MM.1S (cell line): ENCODE measurements around the gene MSMP.

ENCODE experiments used
- DNase-seq: peaks from one replicate; pipeline ENCODE4 v3.0.0-alpha.2; 2015
- H2AFZ ChIP-seq: fragments of 300-600 bp; sonication (generic); 2 replicates; pipeline ENCODE4 v1.6.0; 2016; ENCODE audit warnings: antibody characterized with exemption, low read length
- H3F3A ChIP-seq: fragments of 300-600 bp; sonication (generic); 2 replicates; pipeline ENCODE4 v1.6.1; 2016; ENCODE audit warnings: mild to moderate bottlenecking, antibody characterized with exemption, low read length, moderate library complexity, mixed read lengths; ENCODE audit not compliant: insufficient read depth
- H3K27ac ChIP-seq: fragments of 300-600 bp; sonication (generic); 2 replicates; pipeline ENCODE4 v1.5.1; 2016; ENCODE audit warnings: mild to moderate bottlenecking, low read length
- H3K27me3 ChIP-seq: fragments of 300-600 bp; sonication (generic); replicated peaks from 2 replicates; pipeline ENCODE4 v1.6.0; 2016; ENCODE audit warnings: low read length; ENCODE audit not compliant: insufficient read depth
- H3K36me3 ChIP-seq: fragments of 300-600 bp; sonication (generic); replicated peaks from 2 replicates; pipeline ENCODE4 v1.6.1; 2016; ENCODE audit warnings: mild to moderate bottlenecking, low read length, mixed read lengths; ENCODE audit not compliant: insufficient read depth
- H3K4me1 ChIP-seq: fragments of 300-600 bp; sonication (generic); 2 replicates; pipeline ENCODE4 v1.6.1; 2016; ENCODE audit warnings: low read length, mixed read lengths
- H3K4me2 ChIP-seq: fragments of 300-600 bp; sonication (generic); 2 replicates; pipeline ENCODE4 v1.6.0; 2016; ENCODE audit warnings: low read depth, low read length
- H3K4me3 ChIP-seq: fragments of 300-600 bp; sonication (generic); 2 replicates; pipeline ENCODE4 v1.5.1; 2016; ENCODE audit warnings: low read length, mixed read lengths
- H3K79me2 ChIP-seq: fragments of 300-600 bp; sonication (generic); 2 replicates; pipeline ENCODE4 v1.6.1; 2016; ENCODE audit warnings: mixed run types, low read length, mixed read lengths
- H3K9ac ChIP-seq: fragments of 300-600 bp; sonication (generic); 2 replicates; pipeline ENCODE4 v1.6.1; 2016; ENCODE audit warnings: low read length, mixed read lengths
- H3K9me2 ChIP-seq: fragments of 300-600 bp; sonication (generic); replicated peaks from 2 replicates; pipeline ENCODE4 v1.6.1; 2016; ENCODE audit warnings: mild to moderate bottlenecking, low read length, mixed read lengths; ENCODE audit not compliant: insufficient read depth
- H3K9me3 ChIP-seq: fragments of 300-600 bp; sonication (generic); replicated peaks from 2 replicates; pipeline ENCODE4 v1.6.1; 2016; ENCODE audit warnings: mild to moderate bottlenecking, low read length, mixed read lengths; ENCODE audit not compliant: insufficient read depth
- H4K20me1 ChIP-seq: fragments of 300-600 bp; sonication (generic); 2 replicates; pipeline ENCODE4 v1.6.1; 2016; ENCODE audit warnings: mild to moderate bottlenecking, low read length, moderate library complexity, mixed read lengths; ENCODE audit not compliant: insufficient read depth
- EZH2 ChIP-seq: fragments of 300-600 bp; sonication (generic); optimal IDR thresholded peaks from 2 replicates; pipeline ENCODE3; 2017; ENCODE audit warnings: low read depth, mild to moderate bottlenecking, antibody characterized with exemption, low read length, mixed read lengths
- EZH2phosphoT487 ChIP-seq: fragments of 300-600 bp; sonication (generic); IDR thresholded peaks from 2 replicates; pipeline ENCODE4 v1.6.1; 2018; ENCODE audit warnings: antibody characterized with exemption, low read length
- TF ChIP-seq, protein P1 (sequence below): fragments of 300-600 bp; sonication (generic); IDR thresholded peaks from 2 replicates; pipeline ENCODE4 v1.5.1; 2016; ENCODE audit warnings: antibody characterized with exemption, low read length, mixed read lengths

The MSMP gene

DNA sequence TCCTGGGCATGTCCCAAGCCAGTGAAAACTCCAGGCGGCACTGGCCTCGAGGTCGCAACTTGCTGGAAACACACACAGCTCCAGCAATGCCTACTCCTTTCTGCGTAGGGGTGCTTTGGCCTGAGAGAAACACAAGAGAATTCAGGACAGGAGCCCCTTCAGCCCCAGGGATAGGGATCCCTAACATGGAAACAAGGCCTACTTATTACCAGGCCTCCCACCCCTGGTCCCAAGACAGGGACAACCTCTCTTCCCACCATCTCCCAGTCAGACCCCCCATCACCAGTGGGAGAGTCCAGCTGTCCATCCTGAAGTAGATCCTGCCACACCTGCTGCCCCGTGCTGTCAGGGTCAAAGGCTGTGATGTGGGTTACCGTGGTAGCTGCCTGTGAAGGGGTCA, 13.8 kb downstream of the MSMP start:
- Histone ChIP-seq H3K36me3 (0 out of 2 replicates have a peak, but pooled peaks cover 3% of the 10 kb centered on the region), H3K27ac (no peak overlapping the region), H3K9me3 (no peaks in the 10 kb centered on the region), H3K4me2 (no peak overlapping the region), H3K4me3 (no peak overlapping the region), H3F3A (peaks cover 6% of the 10 kb centered on the region; the same call in 1 of the 2 replicates), H4K20me1 (no peaks in the 10 kb centered on the region), H3K9me2 (no peaks in the 10 kb centered on the region), H3K9ac (no peak overlapping the region), H3K79me2 (peaks cover 29% of the 10 kb centered on the region), H3K4me1 (no peaks in the 10 kb centered on the region), H3K27me3 (no peaks in the 10 kb centered on the region), H2AFZ (no peak overlapping the region)
- DNase-seq: no peak
- TF ChIP-seq, protein P1, sequence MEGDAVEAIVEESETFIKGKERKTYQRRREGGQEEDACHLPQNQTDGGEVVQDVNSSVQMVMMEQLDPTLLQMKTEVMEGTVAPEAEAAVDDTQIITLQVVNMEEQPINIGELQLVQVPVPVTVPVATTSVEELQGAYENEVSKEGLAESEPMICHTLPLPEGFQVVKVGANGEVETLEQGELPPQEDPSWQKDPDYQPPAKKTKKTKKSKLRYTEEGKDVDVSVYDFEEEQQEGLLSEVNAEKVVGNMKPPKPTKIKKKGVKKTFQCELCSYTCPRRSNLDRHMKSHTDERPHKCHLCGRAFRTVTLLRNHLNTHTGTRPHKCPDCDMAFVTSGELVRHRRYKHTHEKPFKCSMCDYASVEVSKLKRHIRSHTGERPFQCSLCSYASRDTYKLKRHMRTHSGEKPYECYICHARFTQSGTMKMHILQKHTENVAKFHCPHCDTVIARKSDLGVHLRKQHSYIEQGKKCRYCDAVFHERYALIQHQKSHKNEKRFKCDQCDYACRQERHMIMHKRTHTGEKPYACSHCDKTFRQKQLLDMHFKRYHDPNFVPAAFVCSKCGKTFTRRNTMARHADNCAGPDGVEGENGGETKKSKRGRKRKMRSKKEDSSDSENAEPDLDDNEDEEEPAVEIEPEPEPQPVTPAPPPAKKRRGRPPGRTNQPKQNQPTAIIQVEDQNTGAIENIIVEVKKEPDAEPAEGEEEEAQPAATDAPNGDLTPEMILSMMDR: no peak
- TF ChIP-seq EZH2phosphoT487 (no peak), EZH2 (no peak)

DNA sequence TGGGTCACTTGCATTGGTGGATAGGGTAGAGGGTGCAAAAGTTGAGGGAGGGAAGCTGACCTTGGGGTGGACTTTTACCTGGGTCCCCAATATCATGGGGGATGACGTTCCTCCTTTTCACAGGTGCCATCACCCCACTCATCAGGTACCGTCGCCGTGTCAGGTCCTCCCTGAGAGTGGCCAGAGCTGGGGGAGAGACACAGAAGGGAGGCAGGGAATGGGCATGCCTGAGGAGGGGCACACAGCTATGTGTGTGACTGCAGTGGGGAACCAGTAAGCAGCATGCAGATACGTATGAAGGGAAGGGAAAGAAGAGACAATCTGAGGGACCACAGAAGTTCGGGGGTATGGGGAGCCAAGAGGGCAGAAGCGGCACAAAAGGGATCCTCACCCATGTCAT, 15.2 kb downstream of the MSMP start:
- DNase-seq: no peak
- Histone ChIP-seq H3F3A (peaks cover 6% of the 10 kb centered on the region; the same call in 1 of the 2 replicates), H4K20me1 (no peaks in the 10 kb centered on the region), H3K4me2 (no peak overlapping the region), H3K79me2 (peaks cover 30% of the 10 kb centered on the region), H3K9ac (no peak overlapping the region), H3K4me3 (no peak overlapping the region), H2AFZ (no peak overlapping the region), H3K9me2 (no peaks in the 10 kb centered on the region), H3K27ac (no peak overlapping the region), H3K4me1 (no peaks in the 10 kb centered on the region), H3K27me3 (no peaks in the 10 kb centered on the region), H3K9me3 (no peaks in the 10 kb centered on the region), H3K36me3 (0 out of 2 replicates have a peak, but pooled peaks cover 3% of the 10 kb centered on the region)
- TF ChIP-seq EZH2 (no peak), EZH2phosphoT487 (no peak)
- TF ChIP-seq, protein P1: no peak

DNA sequence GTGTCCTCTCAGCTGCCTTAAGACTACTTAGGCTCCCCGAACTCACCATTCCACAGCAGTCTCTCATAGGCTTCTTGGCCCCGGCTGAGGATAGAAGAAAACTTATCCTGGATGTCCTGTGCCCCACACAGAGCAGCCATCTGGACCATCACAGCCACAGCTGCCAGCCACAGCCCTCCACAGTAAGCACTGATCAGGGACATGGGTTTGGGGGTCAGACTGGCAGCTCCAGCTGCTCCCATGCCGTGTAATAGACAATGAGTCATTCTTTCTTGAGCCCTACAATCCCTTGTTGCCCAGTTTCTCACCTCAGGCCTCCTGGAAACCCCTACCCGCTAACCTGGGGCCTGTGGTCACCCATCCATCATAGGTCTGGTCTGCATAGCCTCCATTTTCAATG, 15.9 kb downstream of the MSMP start:
- TF ChIP-seq, protein P1: no peak
- TF ChIP-seq EZH2phosphoT487: no peak
- TF ChIP-seq EZH2: no peak
- no peak for DNase-seq
- Histone ChIP-seq H3K4me2 (no peak overlapping the region), H3F3A (peaks cover 11% of the 10 kb centered on the region; the same call in 1 of the 2 replicates), H3K27me3 (no peaks in the 10 kb centered on the region), H3K27ac (no peak overlapping the region), H3K9me3 (no peaks in the 10 kb centered on the region), H3K9ac (no peak overlapping the region), H3K79me2 (peaks cover 30% of the 10 kb centered on the region), H2AFZ (no peak overlapping the region), H3K36me3 (0 out of 2 replicates have a peak, but pooled peaks cover 3% of the 10 kb centered on the region), H3K4me3 (no peak overlapping the region), H3K4me1 (peaks cover 3% of the 10 kb centered on the region; the same call in 1 of the 2 replicates), H3K9me2 (no peaks in the 10 kb centered on the region), H4K20me1 (no peaks in the 10 kb centered on the region)
